HG02763 (cell line): ENCODE data around the gene MPPED1.

ENCODE experiments used
- ATAC-seq: cut with Tn5 transposase; IDR thresholded peaks from one replicate; pipeline ENCODE4 v1.9.1; 2021; ENCODE audit warnings: mild to moderate bottlenecking, moderate library complexity; ENCODE audit not compliant: unreplicated experiment

Gene MPPED1

DNA sequence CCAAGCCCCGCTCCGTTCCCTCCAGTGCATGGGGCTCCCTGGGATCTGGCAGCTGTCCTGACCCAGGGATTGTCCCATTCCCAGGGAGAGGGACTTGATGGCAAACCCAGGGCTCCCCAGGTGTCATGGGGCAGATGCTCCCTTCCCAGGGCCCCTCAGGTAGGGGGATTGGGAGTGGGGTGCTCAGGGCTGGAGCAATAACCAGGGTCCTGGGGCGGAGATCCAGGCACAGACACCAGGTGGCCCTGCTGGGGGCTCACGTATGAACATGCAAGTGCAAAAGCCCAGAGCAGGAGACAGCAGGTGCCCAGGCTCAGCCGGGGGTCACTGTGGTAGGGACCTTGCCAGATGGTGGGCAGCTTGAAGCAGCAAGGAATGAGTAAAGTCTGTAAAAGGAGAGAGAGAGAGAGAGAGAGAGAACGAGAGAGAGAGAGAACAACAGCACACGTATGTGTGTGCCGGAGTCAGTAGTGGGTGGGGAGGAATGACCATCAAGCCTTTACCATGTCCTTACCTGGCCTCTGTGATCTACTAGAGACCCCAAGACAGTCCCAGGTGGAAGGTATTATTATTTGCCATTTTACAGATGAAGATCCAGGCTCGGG is 19.3 kb upstream of the MPPED1 start:
- ATAC-seq: no peak

DNA sequence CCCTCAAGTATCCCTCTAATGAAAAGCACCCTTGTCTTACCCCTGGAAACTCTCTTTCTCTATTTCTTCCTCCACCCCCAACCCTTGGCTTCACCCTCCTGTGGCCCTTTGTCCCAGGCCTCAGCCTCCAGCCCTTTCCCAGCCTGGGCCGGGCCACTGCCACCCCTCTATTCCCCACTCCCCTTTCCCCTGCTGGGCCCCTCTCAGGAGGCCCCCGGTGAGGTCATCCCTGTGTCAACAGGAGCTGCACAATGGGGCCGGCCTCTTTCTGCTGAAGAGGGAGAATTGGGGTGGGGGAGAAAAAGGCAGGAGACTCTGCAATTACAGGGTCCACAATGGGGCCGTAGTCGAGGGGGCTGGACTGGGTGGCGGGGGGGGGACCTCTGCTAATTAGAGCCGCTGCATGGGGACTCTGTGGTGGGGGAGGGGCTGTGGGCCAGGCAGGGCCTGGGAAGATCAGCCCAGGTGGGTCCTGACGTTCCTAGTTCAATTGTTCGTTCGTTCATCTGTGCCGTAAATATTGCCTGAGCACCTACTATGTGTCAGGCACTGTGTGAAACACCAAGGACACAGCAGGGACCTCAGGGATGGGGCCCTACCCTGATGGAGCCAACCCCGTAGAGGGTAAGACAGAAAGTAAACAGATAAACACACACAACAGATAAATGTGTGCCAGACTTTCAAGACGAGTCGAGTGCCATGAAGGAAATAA is 18.5 kb upstream of the MPPED1 start:
- no peak for ATAC-seq

DNA sequence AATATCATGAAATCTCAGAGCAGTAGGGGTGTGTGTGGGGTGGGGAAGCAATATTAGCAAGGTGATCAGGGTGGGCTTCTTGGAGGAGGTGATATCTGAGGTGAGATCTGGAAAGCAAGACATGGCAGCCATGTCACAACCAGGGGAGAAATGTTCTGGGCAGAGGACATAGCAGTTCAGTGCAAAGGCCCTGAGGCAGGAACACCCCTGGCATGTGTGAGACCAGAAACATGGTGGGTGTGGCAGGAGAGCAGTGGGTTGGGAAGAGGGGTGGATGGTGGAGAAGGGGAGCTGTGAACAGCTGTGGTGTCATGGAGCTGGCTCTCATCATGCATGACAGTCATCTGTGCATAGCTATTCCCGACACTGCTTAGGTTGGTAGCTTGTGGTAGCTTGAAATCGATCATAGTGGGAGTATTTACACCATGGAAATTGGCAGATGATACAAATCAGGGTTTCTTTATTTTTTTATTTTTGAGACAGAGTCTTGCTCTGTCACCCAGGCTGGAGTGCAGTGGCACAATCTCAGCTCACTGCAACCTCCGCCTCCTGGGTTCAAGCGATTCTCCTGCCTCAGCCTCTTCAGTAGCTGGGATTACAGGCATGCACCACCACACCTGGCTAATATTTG is 17.9 kb upstream of the MPPED1 start:
- no peak for ATAC-seq

DNA sequence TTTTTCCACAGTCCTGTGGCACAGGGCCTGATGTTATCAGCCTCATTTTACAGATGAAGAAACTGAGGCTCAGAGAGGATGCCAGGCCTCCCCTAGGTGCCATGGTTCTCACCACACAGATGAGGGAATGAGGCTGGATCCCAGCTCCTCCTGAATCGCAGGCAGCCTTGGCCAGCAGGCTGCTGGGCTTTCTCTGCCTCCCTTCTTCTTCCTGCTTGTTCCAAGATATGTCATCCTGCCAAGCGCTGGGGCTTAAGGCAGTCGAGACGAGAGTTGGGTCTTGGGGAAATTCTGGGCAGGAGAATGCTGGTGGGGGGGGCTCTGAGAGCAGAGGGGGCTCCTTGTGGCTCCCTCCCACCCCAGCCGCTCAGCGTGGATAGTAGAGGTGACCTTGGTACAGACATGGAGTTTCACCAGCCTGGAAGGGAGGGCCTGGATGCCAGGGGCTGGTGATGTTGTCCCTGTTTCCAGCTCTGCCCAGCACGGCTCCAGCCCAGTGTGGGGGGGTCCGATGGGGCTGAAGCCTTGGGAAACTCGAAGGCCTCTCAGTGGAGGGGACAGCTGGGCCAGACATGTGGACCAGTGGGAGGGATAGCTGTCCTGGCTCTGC is 16.6 kb upstream of the MPPED1 start:
- ATAC-seq: no peak

DNA sequence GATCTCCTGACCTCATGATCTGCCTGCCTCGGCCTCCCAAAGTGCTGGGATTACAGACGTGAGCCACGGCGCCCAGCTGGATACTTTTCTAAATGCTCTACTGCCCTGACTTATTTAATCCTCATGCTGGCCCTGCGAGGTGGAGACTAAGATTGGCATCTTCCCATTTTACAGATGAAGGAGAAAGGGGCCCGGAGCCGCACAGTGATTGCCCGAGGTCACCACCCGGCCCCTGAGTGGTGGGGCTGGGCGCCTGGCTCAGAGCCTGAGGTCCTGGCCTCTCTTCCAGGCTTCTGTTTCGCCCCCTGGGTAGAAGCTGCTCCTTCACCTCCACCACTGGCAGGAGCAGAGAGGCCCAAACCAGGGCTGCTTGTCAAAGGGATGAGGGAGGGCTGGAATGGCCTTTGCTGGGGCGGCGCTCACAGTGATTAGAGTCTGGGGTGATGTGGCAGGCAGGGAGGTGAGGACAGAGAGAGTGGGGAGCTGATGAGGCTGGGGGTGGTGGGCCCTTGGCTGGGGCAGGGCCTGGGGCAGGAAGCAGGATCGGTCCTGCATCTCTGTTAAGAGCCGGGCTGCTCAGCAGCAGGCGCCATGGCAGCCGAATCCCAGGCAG is 15.4 kb upstream of the MPPED1 start:
- no peak for ATAC-seq

DNA sequence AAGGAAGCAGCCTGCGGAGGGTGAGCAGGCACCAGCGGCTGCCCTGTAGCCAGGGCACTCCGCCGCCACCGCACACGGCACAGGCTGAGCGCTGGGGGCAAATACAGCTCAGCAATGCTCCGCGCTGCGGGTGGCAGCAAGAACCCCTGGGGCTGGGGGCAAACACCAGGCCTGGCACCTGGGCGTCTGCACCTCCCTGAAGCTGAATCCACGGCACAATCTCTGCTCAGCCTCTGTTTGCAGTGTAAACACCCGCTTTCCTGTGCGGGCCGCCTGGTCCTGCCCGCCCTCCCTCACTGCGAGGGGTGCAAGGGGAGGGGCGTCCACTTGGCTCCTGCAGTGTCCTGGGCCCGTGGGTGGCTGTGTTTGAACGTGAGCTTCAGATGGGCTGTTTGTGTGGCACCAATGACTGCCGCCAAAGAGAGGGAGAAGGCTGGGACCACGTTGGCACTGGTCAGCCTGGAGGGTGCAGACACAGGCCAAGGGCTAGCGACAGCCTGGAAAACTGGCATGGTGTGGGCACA is 14.8 kb upstream of the MPPED1 start:
- ATAC-seq: no peak

DNA sequence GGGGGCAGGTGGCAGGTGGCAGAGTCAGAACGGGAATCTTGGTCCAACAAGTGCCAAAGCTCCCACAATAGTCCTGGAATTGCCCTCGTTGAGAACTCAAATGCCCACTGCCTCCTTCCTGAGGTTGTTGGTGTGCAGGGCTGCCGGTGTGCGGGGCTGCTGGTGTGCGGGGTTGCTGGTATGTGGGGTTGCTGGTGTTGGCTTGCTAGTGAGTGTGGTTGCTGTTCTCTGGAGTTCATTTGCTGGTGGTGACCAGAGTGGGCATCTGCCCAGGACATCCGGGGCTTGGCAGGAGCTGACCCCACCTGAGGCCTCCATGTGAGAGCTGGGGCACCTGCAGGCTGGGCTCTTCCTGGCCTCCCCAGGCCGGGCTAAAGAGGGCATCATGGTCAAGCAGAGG is 14.0 kb upstream of the MPPED1 start:
- ATAC-seq: no peak

DNA sequence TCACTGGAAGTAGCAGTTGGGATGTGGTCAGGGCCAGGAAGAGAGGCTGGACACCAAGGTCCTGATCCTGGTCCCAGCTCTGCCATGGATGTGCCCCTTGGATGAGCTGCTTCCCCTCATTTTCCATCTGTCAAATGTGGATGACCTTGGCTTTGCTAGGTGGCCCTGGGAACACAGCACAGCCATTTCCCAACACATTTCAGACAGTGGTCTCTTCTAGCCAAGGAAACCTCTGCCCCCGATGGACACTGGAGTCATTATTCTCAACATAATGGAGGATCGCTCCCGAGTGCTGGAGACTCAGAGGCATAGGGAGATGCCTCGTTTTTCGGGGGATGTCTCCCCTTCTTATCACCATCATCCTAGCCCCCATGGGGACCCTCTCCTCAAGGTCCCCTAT is 13.6 kb upstream of the MPPED1 start:
- no peak for ATAC-seq

DNA sequence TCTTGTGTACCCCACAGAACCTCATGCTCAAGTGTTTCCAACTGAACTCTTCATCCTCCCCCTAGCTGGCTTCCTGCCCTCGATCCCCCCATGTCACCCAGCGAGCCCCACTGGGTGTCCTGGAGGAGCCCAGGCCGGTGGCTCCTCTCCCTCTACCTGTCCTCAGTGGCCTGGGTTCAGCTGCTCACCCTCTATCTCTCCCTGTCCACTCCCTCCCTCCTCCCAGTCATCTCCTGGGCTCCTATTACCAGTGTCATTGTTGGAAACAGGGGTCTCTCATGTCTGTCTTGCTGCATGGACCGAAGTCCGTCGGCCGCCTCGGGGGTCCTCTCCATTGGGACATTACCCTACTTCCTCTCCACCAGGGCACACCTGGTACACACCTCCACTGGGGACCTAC is 12.9 kb upstream of the MPPED1 start:
- ATAC-seq: no peak

DNA sequence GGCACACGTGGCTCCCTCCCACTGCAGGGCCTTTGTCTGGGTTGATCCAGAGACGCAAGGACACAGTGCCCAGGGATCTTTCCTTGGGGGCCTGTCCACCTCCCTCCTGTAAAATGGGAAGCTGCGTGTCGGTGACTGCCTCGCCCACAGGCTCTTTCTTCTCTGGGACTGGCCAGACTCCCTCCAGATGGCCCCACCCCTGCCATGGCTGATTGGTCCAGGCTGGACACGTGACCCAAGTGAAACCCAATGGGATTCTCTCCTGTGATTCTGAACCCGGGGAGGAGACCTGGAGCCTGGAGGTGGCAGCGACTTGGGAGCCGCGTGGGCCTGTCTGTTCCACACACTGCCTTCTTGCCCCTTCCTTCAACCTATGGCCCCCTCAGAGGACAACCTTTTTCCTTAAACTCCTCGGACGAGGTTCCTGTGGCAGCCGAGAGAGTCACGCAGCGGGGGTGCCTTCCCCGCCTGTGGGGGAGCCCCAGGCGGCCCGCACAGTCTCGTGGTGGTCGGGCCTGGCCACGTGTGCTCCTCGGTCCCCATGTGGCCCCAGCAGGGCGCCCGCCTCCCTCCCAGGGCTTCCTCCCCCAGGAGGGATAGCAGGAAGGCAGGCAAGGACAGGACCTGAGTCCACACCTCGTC is 12.4 kb upstream of the MPPED1 start:
- ATAC-seq: no peak

DNA sequence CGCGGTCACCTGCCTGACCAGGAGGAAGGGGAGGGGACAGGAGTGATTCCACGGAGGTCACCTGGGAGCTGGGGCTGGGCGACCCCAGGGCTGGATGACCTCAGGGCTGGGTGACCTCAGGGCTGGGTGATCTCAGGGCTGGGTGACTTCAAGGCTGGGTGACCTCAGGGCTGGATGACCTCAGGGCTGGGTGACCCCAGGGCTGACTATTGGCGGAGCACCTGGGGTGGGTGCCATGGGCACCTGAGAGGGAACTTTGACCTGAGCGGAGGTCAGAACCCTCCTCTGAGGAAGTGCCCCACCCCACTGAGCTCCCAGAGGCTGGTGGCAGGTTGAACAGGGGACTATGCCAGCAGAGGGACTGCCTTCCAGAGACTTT is 11.8 kb upstream of the MPPED1 start:
- no peak for ATAC-seq

DNA sequence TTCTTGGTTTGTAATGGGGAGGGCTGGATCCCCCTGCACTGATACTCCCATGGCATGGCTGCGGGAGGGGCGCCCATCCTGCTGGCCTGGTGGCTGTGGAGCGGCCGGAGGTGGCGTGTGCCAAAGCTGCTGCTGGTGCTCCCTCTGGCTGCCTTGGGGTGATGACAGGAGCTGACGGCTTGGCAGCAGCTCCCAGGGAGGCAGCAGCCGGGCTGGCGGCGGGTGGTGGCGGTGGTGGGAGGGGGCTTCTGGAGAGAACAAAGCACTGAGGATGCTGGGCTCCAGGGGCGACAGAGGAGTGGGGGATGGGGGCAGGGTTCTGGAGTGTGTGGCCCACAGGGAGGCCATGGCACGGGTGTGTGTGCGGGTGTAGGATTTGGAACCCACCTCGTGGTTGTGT is 11.4 kb upstream of the MPPED1 start:
- no peak for ATAC-seq

DNA sequence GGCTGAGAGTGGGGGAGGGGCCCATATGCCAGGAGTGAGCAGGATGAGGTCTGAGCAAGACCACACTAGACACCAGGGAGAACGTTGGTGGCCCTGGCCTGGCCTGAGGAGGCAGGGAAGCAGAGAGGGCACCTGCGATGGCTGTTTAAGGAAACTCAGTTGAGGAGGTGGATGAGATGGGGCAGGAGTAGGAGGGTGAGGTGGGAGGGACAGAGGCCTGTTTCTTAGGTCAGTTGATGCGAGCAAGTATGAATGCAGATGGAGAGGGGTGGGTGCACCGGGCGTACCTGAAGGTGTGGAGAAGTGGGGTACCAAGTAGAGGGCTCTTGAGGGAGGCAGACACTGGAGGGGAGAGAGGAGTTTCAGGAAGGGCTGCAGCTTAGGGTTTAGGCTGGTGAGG is 10.6 kb upstream of the MPPED1 start:
- ATAC-seq: no peak

DNA sequence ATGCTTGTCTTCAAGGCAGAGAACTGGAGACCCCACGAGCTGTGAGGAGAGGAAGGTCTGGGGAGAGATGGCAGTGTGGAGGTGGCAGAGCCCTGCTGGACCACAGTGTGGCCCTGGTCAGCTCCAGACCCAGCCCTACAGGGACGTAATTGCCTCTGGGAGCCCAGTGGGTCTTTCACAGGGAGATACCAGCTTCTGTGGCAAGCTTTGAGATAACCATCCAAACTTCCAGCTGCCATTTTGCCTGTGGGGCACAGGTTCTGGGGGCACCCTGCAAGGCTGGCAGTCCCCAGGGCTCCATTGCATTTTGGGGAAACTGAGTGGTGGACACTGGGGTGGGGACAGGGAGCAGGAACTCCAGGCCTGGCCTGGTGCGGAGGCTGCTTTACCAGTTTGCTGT is 10.2 kb upstream of the MPPED1 start:
- no peak for ATAC-seq

DNA sequence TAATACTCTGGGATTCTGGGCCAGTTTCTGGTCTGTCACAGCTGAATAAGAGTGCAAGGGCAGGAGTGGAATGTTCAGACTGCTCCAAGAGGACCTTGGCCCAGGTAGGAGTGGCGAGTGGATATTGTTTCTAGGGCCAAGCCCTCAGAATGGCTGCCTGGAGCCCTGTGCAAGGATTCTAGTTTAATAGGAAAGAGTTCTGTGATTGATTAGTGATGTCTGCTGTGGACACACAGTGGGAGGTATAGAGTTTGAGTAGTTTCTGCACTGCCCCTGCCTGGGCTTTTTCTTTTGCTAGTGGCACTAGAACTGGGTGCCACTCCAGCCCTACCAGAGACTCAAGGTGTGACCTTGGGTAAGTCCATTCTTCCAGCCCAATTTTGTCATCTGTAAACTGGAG is 9.7 kb upstream of the MPPED1 start:
- no peak for ATAC-seq

DNA sequence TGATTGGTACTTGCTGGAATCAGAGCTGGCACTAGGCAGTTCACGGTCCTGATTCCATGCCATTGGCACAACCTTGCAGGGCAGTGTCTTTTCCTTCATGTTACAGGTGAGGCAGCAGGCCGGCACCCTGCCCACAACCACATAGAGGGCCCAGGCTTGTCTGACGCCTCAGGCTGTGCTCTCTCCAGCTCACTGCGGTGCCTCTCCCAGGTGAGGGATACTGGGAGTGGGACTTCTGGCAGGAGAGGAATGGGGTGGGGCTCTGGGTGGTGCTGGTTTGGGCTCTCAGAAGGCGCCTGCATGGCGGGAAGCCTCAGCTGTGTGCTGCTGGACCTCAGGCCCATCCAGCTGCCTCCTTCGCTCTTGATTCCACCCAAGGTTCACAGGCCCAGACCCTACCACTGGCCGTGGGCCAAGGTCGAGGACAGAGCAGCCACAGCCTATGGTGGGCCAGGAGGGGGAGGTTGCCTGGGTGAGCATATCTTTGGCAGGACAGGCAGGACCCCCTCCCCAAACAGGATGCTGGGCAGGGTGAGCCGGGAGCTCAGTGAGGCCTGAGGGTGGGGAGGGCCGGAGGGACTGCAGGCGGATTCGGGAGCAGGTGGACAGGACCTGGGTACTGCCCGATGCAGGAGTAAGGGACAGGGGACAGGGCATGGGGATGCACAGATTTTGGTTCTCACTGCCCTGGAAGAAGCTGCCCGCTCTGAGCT is 7.0 kb upstream of the MPPED1 start:
- ATAC-seq: no peak

DNA sequence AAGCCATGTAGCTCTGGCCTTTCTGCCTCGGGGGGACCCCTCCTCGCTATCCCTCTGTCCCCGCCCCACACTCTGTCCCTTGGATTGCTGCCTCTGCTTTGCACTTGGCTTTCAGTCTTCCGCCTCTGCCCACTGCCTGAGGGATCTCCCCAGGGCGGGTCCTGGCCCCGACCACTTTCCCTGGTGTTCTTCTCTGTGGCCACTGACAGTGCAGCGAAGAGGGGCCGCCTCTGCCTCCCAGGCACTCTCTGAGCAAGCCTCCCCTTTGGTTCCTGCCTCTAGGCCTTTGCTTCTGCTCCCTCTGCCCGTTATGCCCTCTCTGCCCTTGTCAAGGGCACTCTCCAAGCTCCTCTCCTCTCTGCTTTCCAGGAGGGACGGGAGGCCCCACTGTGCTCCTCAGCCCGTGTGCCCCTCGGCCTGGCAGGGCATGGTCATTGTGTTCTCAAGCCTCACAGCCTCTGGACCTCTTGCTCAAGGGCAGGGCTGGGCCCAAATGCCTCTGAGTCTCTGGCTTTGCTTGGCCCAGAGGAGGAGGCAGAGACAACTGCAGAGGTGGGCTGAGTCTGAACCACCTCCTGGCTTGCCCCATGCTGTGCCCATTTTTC is 5.5 kb upstream of the MPPED1 start:
- ATAC-seq: no peak

DNA sequence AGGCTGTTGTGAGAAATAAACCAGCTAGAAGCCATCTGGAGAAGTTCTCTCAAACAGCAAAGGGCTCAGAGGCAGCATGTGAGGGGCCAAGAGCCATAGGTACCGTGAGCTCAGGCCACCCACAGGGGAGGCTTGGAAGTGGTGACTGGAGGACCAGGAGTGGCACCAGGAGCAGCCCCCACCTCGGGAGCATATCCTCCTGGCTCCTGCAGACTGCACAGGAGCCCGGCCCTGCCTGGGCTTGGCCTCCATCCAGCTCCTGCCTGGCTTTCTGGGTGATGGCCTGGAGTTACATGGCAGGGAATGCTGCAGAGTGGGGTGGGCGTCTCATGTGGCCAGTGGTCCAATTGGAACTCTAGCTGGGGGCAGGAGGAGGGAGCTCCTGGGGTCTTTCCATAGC is 4.2 kb upstream of the MPPED1 start:
- no peak for ATAC-seq

DNA sequence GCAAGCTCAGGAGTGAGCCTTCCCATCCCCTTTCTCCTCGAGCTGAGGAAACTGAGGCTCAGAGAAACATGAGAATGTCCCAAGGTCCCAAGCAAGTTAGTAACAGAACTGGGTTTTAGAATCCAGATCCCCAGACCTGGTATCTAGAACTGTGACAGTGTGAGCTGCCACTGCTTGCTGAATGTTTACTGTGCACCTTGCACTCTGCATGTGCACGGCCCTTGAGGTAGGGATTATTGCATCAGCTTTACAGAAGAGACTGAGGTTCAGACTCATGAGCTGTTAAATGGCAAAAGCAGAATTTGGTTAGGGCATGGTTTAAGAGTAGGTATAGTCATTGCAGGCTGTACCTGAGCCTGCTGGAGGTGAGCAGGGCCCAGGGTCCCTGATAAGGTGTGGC is 3.8 kb upstream of the MPPED1 start:
- no peak for ATAC-seq

DNA sequence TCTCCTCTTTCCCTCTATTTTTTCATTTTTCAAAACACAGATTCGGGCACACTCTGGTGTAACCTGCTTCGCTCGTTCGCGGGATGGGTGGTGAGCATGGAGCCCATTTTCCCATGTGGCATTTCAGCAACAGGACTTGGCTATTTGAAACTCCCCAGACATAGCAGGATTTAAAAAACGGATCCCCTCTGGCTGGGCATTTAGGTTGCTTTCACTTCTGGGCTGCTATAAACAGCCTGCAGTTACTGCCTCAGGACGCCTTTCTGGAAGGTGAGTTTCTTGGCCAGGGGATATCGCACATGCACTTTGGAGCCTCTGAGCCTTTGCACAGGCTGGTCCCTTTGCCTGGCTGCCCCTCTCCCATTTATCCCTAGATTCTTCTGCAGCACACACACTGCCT is 2.8 kb upstream of the MPPED1 start:
- ATAC-seq: no peak
